CD4-positive, alpha-beta T cell (primary cell): ENCODE data around the gene PLK3. TPM values are rescaled to one million over a fixed set of nuclear protein-coding genes. Genes with fewer than 3 reads are reported as not detected.
A peak's percentile ranks its signal among the peaks of the same experiment; 100 is the strongest.
"Not testable (repeated sequence)": the region's sequence is repeated elsewhere in the genome, so short reads cannot be mapped to it uniquely, and the experiment has no call there.

Experiments used
- ATAC-seq: fragments of 200-7000 bp; cut with Tn5 transposase; one replicate; pipeline ENCODE4 v1.10.0; 2022; ENCODE audit warnings: mild to moderate bottlenecking; ENCODE audit not compliant: poor library complexity
- CTCF ChIA-PET: fragments of 350-600 bp; sonication (Branson Sonifier 250); formaldehyde crosslinking; loops from one replicate; lab custom pipeline; 2021; ENCODE audit warnings: antibody characterized with exemption, inconsistent platforms; lab: Charles Lee
- POLR2A ChIA-PET: fragments of 350-600 bp; sonication (Branson Sonifier 250); formaldehyde crosslinking; loops from one replicate; lab custom pipeline; 2021; ENCODE audit warnings: antibody characterized with exemption, inconsistent platforms; lab: Charles Lee
- DNase-seq, 14 experiments: peaks; one replicate each; pipeline ENCODE4 v3.0.0-alpha.2; 2013 to 2020; ENCODE audit warnings: mixed read lengths in 2 of 14
- H3K27ac ChIP-seq, 2 donors: one replicate each; pipeline versions ENCODE4 v1.5.1 to v1.7.0; 2013; ENCODE audit warnings: low read length in 2 of 2, low read depth in 1 of 2, mild to moderate bottlenecking in 1 of 2
- H3K27me3 ChIP-seq, 2 experiments: 1 replicate in 1 of 2; 2 replicates in 1 of 2; pipeline versions ENCODE4 v1.6.1 to v1.7.0; 2013; ENCODE audit warnings: low read length in 2 of 2, control low read depth in 1 of 2, mild to moderate bottlenecking in 1 of 2, moderate library complexity in 1 of 2; ENCODE audit not compliant: insufficient read depth in 2 of 2, control insufficient read depth in 1 of 2
- H3K36me3 ChIP-seq: one replicate; pipeline ENCODE4 v1.6.1; 2013; ENCODE audit warnings: low read length, control low read depth; ENCODE audit not compliant: insufficient read depth
- H3K4me1 ChIP-seq: one replicate; pipeline ENCODE4 v1.6.1; 2013; ENCODE audit warnings: low read length, control low read depth; ENCODE audit not compliant: insufficient read depth
- H3K4me3 ChIP-seq: one replicate; pipeline ENCODE4 v1.5.1; 2013; ENCODE audit warnings: mild to moderate bottlenecking, low read length, moderate library complexity
- H3K9me3 ChIP-seq, 2 experiments: 1 replicate in 1 of 2; 2 replicates in 1 of 2; pipeline versions ENCODE4 v1.6.1 to v1.7.0; 2013; ENCODE audit warnings: low read length in 2 of 2, mild to moderate bottlenecking in 2 of 2, control low read depth in 1 of 2, moderate library complexity in 1 of 2; ENCODE audit not compliant: control insufficient read depth in 1 of 2, insufficient read depth in 1 of 2
- H3K27ac Mint-ChIP-seq: one replicate; pipeline ENCODE4 v1.8.0; 2020; ENCODE audit warnings: mixed read lengths
- H3K27me3 Mint-ChIP-seq: one replicate; pipeline ENCODE4 v1.8.0; 2021; ENCODE audit warnings: mixed read lengths
- H3K36me3 Mint-ChIP-seq: one replicate; pipeline ENCODE4 v1.8.0; 2021; ENCODE audit warnings: low read depth, mixed read lengths
- H3K4me1 Mint-ChIP-seq: one replicate; pipeline ENCODE4 v1.8.0; 2021; ENCODE audit warnings: low read depth, mixed read lengths
- H3K4me3 Mint-ChIP-seq: one replicate; pipeline ENCODE4 v1.8.0; 2020; ENCODE audit warnings: mild to moderate bottlenecking, mixed read lengths
- H3K9me3 Mint-ChIP-seq: one replicate; pipeline ENCODE4 v1.8.0; 2020; ENCODE audit warnings: mixed read lengths
- CTCF ChIP-seq: fragments of 200-600 bp; IDR thresholded peaks from one replicate; pipeline ENCODE4 v1.8.0; 2022; ENCODE audit warnings: antibody characterized with exemption, mild to moderate bottlenecking
- intact Hi-C, 2 experiments: fragments of 100-400 bp; cut with DNase I in 1 of 2; cut with micrococcal nuclease in 1 of 2; formaldehyde crosslinking; loops; one replicate each; pipeline versions ENCODE4 v1.15.1 to v1.9.0; 2023 to 2025; cut with DNase I, micrococcal nuclease
- total RNA-seq, 174 experiments: library from RNA in 2 of 174; stranded (reverse) in 2 of 174; gene quantifications; one replicate each; pipeline ENCODE4 v1.2.3 and lab custom pipeline; 2021 to 2026

Gene PLK3
- total RNA-seq, 2 experiments from 2014 or later: 794 TPM

GRCh38 chr1:44811234-44811633, 11.1 kb downstream of the PLK3 start:
- DNase-seq: peak in 1 of 14 experiments; percentile 2
- peaks cover 75% of the 10 kb centered on the region for H3K4me1 Mint-ChIP-seq
- H3K9me3 ChIP-seq: no peaks in the 10 kb centered on the region
- ATAC-seq: no peak
- H3K9me3 Mint-ChIP-seq: no peaks in the 10 kb centered on the region
- POLR2A ChIA-PET: interaction anchor here (0.9 to 16.3 kb wide), 3 partner anchors 10 to 23 kb away, joined by 3 to 599 read pairs (median 425); partner anchors contain the start of genes BEST4 and PLK3
- CTCF ChIA-PET: interaction anchor here (0.6 to 6.5 kb wide), 3 partner anchors 9 to 99 kb away, joined by 3 to 57 read pairs (median 36); partner anchors contain the start of gene PLK3
- peak overlapping the region; percentile 99 for H3K27ac Mint-ChIP-seq
- peaks cover 4% of the 10 kb centered on the region for H3K27me3 Mint-ChIP-seq
- peak overlapping the region; percentile 83 for H3K4me3 Mint-ChIP-seq
- peak overlapping the region; percentile 99 to 100 for H3K27ac ChIP-seq
- H3K36me3 ChIP-seq: peaks cover 10% of the 10 kb centered on the region
- intact Hi-C loops: no loop called here
- peaks cover 35% of the 10 kb centered on the region for H3K36me3 Mint-ChIP-seq
- no peak for TF ChIP-seq CTCF
- no peaks in the 10 kb centered on the region for H3K27me3 ChIP-seq
- H3K4me1 ChIP-seq: peaks cover 86% of the 10 kb centered on the region
- H3K4me3 ChIP-seq: no peak overlapping the region

GRCh38 chr1:44812822-44813543, 12.8 kb downstream of the PLK3 start:
- no peak for TF ChIP-seq CTCF
- Histone ChIP-seq H3K27ac (peak overlapping the region; percentile 55 to 74), H3K9me3 (no peaks in the 10 kb centered on the region), H3K27me3 (no peaks in the 10 kb centered on the region), H3K4me3 (peak overlapping the region; percentile 57), H3K36me3 (no peaks in the 10 kb centered on the region), H3K4me1 (peaks cover 68% of the 10 kb centered on the region)
- CTCF ChIA-PET: interaction anchor here (1.0 to 1.8 kb wide), 2 partner anchors 13 to 82 kb away, joined by 3 to 9 read pairs; partner anchors contain the start of genes PLK3 and RNU5D-1
- peaks cover 18% of the 10 kb centered on the region for H3K36me3 Mint-ChIP-seq
- peaks cover 4% of the 10 kb centered on the region for H3K27me3 Mint-ChIP-seq
- H3K9me3 Mint-ChIP-seq: no peaks in the 10 kb centered on the region
- peak overlapping the region; percentile 83 for H3K4me3 Mint-ChIP-seq
- peaks cover 70% of the 10 kb centered on the region for H3K4me1 Mint-ChIP-seq
- peak overlapping the region; percentile 99 for H3K27ac Mint-ChIP-seq
- ATAC-seq (no peak), DNase-seq (peak in 2 of 14 experiments; percentile 16 to 50)
- intact Hi-C loops: no loop called here
- POLR2A ChIA-PET: interaction anchor here (0.5 to 8.7 kb wide), 20 partner anchors 9 to 873 kb away, joined by 3 to 425 read pairs (median 4); partner anchors contain the start of genes BEST4, GPBP1L1, MUTYH and PLK3

- DNase-seq, H3K9me3 Mint-ChIP-seq, H3K9me3 ChIP-seq, H3K27me3 Mint-ChIP-seq, intact Hi-C loops, H3K36me3 ChIP-seq, CTCF ChIA-PET, H3K27me3 ChIP-seq, H3K4me3 ChIP-seq, ATAC-seq, H3K27ac ChIP-seq, H3K36me3 Mint-ChIP-seq: not testable (repeated sequence)
- Mint-ChIP-seq H3K27ac (peak overlapping the region; percentile 99), H3K4me1 (peaks cover 64% of the 10 kb centered on the region), H3K4me3 (peak overlapping the region; percentile 81)
- H3K4me1 ChIP-seq: peaks cover 61% of the 10 kb centered on the region
- POLR2A ChIA-PET: interaction anchor here (1.0 to 8.7 kb wide), 2 partner anchors 8 to 15 kb away, joined by 3 to 425 read pairs; partner anchors contain the start of gene PLK3
Observed at GRCh38 chr1:44815926-44816325, 15.7 kb downstream of the PLK3 start.
